Neuronal stem cell (in vitro differentiated cells): ENCODE measurements around the gene ACOT4.
"Not testable (repeated sequence)": the region's sequence is repeated elsewhere in the genome, so short reads cannot be mapped to it uniquely, and the experiment has no call there.

Experiments
- DNase-seq: peaks from one replicate; pipeline ENCODE4 v3.0.0-alpha.2; 2013; ENCODE audit warnings: low spot score
- H2AFZ ChIP-seq: one replicate; pipeline ENCODE4 v1.6.1; 2013; ENCODE audit warnings: mild to moderate bottlenecking, low read length, inconsistent platforms
- H2AK5ac ChIP-seq: 2 replicates; pipeline ENCODE4 v1.6.1; 2013; ENCODE audit warnings: low read depth, mild to moderate bottlenecking, inconsistent platforms, low read length, moderate library complexity, mixed read lengths
- H2BK120ac ChIP-seq: 2 replicates; pipeline ENCODE4 v1.6.1; 2013; ENCODE audit warnings: low read depth, mild to moderate bottlenecking, inconsistent platforms, low read length, moderate library complexity, mixed read lengths
- H2BK12ac ChIP-seq: one replicate; pipeline ENCODE4 v1.6.1; 2013; ENCODE audit warnings: low read length, inconsistent platforms
- H2BK15ac ChIP-seq: 2 replicates; pipeline ENCODE4 v1.6.1; 2013; ENCODE audit warnings: mild to moderate bottlenecking, low read length, inconsistent platforms, mixed read lengths
- H2BK5ac ChIP-seq: one replicate; pipeline ENCODE4 v1.6.1; 2013; ENCODE audit warnings: inconsistent platforms, mild to moderate bottlenecking, low read length, moderate library complexity
- H3K14ac ChIP-seq: one replicate; pipeline ENCODE4 v1.6.1; 2013; ENCODE audit warnings: low read length, inconsistent platforms
- H3K18ac ChIP-seq: 2 replicates; pipeline ENCODE4 v1.6.1; 2013; ENCODE audit warnings: low read length, inconsistent platforms
- H3K23ac ChIP-seq: 2 replicates; pipeline ENCODE4 v1.6.1; 2013; ENCODE audit warnings: low read depth, mild to moderate bottlenecking, mixed read lengths, low read length, inconsistent platforms; ENCODE audit not compliant: poor library complexity
- H3K27ac ChIP-seq: replicated peaks from 3 replicates; pipeline ENCODE4 v1.5.1; 2013; ENCODE audit warnings: low read length, inconsistent platforms
- H3K27me3 ChIP-seq, 3 experiments: 2 replicates each; pipeline ENCODE4 v1.6.1; 2013; ENCODE audit warnings: low read length in 3 of 3, mild to moderate bottlenecking in 2 of 3, inconsistent platforms in 1 of 3, low read depth in 1 of 3, mixed read lengths in 1 of 3, moderate library complexity in 1 of 3; ENCODE audit not compliant: control insufficient read depth in 3 of 3, insufficient read depth in 3 of 3
- H3K36me3 ChIP-seq, 2 donors: replicated peaks in 1 of 2; 2 replicates each; pipeline ENCODE4 v1.6.1; 2013; ENCODE audit warnings: low read length in 2 of 2; ENCODE audit not compliant: control insufficient read depth in 2 of 2, insufficient read depth in 2 of 2
- H3K4ac ChIP-seq: 2 replicates; pipeline ENCODE4 v1.6.1; 2013; ENCODE audit warnings: inconsistent platforms, mild to moderate bottlenecking, low read length, moderate library complexity
- H3K4me1 ChIP-seq, 2 donors: 1 replicate in 1 of 2; 2 replicates in 1 of 2; pipeline ENCODE4 v1.6.1; 2013; ENCODE audit warnings: low read length in 2 of 2, low read depth in 1 of 2; ENCODE audit not compliant: control insufficient read depth in 2 of 2, insufficient read depth in 1 of 2
- H3K4me2 ChIP-seq: one replicate; pipeline ENCODE4 v1.6.1; 2013; ENCODE audit warnings: mild to moderate bottlenecking, low read length, inconsistent platforms; ENCODE audit not compliant: insufficient read depth, poor library complexity, severe bottlenecking
- H3K4me3 ChIP-seq, 2 donors: 2 replicates each; pipeline ENCODE4 v1.5.1; 2013; ENCODE audit warnings: low read length in 2 of 2, mild to moderate bottlenecking in 2 of 2, inconsistent platforms in 1 of 2, moderate library complexity in 1 of 2
- H3K79me1 ChIP-seq: one replicate; pipeline ENCODE4 v1.6.1; 2013; ENCODE audit warnings: low read depth, mild to moderate bottlenecking, inconsistent platforms, low read length, moderate library complexity
- H3K9ac ChIP-seq: one replicate; pipeline ENCODE4 v1.6.1; 2013; ENCODE audit warnings: mild to moderate bottlenecking, low read depth, low read length, inconsistent platforms; ENCODE audit not compliant: poor library complexity
- H3K9me3 ChIP-seq, 2 donors: replicated peaks in 1 of 2; 2 replicates each; pipeline versions ENCODE3 to v1.6.1; 2013; ENCODE audit warnings: low read length in 2 of 2, mild to moderate bottlenecking in 2 of 2, inconsistent platforms in 1 of 2, low read depth in 1 of 2, mixed read lengths in 1 of 2, moderate library complexity in 1 of 2; ENCODE audit not compliant: control insufficient read depth in 2 of 2, insufficient read depth in 1 of 2
- H4K8ac ChIP-seq: one replicate; pipeline ENCODE4 v1.6.1; 2013; ENCODE audit warnings: low read depth, mild to moderate bottlenecking, inconsistent platforms, low read length, moderate library complexity
- H4K91ac ChIP-seq: one replicate; pipeline ENCODE4 v1.6.1; 2013; ENCODE audit warnings: low read length, low read depth, mild to moderate bottlenecking, inconsistent platforms; ENCODE audit not compliant: poor library complexity
- WGBS, 2 donors: extraction: QIAGEN DNeasy Blood & Tissue Kit; methylation state at CpG; one replicate each; pipeline ENCODE4 v1.1.7; 2013; ENCODE audit warnings: missing lambda C conversion rate in 2 of 2, mixed read lengths in 1 of 2; ENCODE audit not compliant: insufficient read length in 2 of 2, insufficient replicate concordance in 1 of 2; ENCODE audit errors: extremely low coverage in 2 of 2; 5-methylcytosine and 5-hydroxymethylcytosine counted together

Gene ACOT4

DNA sequence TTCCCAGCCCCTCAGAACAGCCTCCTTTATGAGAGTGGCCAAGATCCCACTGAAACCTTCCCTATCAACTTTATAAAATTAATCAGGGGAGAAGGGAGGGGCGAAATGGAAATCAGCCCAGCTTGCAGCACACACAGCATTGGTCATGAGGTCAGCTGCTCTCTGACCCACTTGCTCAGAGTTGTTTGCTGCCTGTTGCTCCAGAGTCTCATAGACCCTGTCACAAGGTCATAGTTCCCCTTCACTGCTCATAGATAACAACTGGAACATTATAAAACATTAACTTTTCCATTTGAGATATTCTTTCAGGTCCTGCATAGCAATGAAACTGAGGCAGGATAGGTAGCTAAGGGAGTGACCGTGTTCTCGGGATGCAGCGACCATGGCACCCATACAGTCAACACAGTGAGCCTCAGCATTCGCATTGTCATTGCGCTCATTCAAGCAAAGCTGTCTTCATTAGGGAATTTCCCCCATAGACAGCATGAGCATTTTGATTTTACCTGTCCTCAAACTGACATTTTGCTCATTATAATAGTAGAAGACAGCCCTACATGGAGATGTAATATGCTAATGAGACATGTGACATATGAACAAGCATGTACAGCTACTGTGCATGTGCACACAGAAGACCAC lies 41.7 kb upstream of the ACOT4 start:
- not testable (repeated sequence) for H3K4me1 ChIP-seq, H3K9me3 ChIP-seq, H2BK12ac ChIP-seq, H3K4me3 ChIP-seq, H2BK5ac ChIP-seq, H3K9ac ChIP-seq, H3K36me3 ChIP-seq, H3K4me2 ChIP-seq, H3K27me3 ChIP-seq, H2BK15ac ChIP-seq, H3K4ac ChIP-seq, H3K79me1 ChIP-seq, H3K27ac ChIP-seq, H3K14ac ChIP-seq, H4K8ac ChIP-seq, H3K23ac ChIP-seq, DNase-seq, H4K91ac ChIP-seq, H2AK5ac ChIP-seq, H2AFZ ChIP-seq, H2BK120ac ChIP-seq, H3K18ac ChIP-seq
- WGBS, 2 donors = no CpG with 5 or more reads among the region's 6 CpGs

DNA sequence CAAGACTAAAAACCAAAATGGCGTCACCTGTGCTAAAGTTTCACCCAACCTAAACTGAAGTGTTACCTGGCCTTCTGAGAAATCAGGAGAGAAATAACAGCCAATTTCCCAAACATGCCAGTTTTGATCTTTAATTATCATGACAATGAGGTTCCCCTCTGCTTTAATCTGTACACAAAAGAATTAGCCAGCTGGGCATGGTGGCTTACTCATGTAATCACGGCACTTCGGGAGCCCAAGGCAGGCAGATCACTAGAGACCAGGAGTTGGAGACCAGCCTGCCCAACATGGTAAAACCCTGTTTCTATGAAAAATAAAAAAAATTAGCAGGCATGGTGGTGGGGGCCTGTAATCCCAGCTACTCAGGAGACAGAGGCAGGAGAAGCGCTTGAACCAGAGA lies 37.8 kb upstream of the ACOT4 start:
- WGBS, 2 donors = no CpG with 5 or more reads among the region's 4 CpGs
- Histone ChIP-seq H2BK12ac (no peak overlapping the region), H3K9me3 (no peaks in the 10 kb centered on the region), H3K4me3 (no peak overlapping the region), H3K27ac (no peak overlapping the region), H3K4ac (no peak overlapping the region), H3K14ac (no peak overlapping the region), H2AFZ (no peak overlapping the region), H3K4me1 (peaks cover 0 to 2% of the 10 kb centered on the region in 2 donors), H3K79me1 (no peaks in the 10 kb centered on the region), H3K36me3 (no peaks in the 10 kb centered on the region), H2AK5ac (no peak overlapping the region), H3K18ac (no peak overlapping the region), H4K8ac (no peak overlapping the region), H3K23ac (no peak overlapping the region), H3K4me2 (no peak overlapping the region), H3K27me3 (no peaks in the 10 kb centered on the region), H4K91ac (no peak overlapping the region), H2BK120ac (no peak overlapping the region), H2BK5ac (no peak overlapping the region), H2BK15ac (no peak overlapping the region), H3K9ac (no peak overlapping the region)
- DNase-seq = no peak

DNA sequence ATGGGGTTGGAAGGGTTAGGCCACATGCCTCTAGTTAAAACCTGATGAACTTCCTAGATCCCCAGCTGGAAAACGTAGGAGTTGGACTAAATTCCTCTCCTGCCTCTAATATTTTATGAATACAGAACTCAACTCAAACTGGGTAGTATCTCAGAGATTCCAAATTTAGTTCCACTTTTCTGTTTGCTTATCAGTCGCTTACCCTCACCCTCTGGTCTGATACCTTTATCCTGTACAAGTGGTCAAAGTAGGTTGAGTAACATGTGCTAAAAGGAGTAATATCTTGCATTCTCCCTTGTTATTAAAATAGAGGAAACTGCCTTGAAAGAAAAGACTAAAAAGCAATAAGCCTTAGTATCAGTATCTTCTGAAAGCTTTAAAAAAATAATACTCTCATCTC lies 34.5 kb upstream of the ACOT4 start:
- H3K4me1 ChIP-seq, H3K14ac ChIP-seq, H3K23ac ChIP-seq, H2BK5ac ChIP-seq, H3K27me3 ChIP-seq, H3K36me3 ChIP-seq, H2BK120ac ChIP-seq, H2BK15ac ChIP-seq, H3K18ac ChIP-seq, H3K9me3 ChIP-seq, H3K4ac ChIP-seq, H2AK5ac ChIP-seq, H3K4me3 ChIP-seq, H3K9ac ChIP-seq, DNase-seq, H2AFZ ChIP-seq, H4K8ac ChIP-seq, H4K91ac ChIP-seq, H3K79me1 ChIP-seq, H3K4me2 ChIP-seq, H3K27ac ChIP-seq, H2BK12ac ChIP-seq: not testable (repeated sequence)
- no CpG with 5 or more reads among the region's 2 CpGs for WGBS, 2 donors

DNA sequence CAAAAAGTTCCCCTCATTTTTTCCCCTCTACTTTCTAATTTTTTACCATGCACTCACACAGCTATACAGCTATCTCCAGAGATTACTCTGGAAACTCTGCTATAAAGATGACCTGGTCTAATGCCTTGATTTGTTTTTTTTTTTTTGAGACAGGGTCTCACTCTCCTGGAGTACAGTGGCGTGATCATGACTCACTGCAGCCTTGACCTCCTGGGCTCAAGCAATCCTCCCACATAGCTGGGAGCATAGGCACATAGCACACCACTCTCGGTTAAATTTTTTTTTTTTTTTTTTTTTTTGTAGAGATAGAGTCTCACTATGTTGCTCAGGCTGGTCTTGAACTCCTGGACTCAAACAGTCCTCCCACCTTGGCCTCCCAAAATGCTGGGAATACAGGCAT lies 33.4 kb upstream of the ACOT4 start:
- not testable (repeated sequence) for H3K9ac ChIP-seq, H3K79me1 ChIP-seq, H3K18ac ChIP-seq, H3K4me1 ChIP-seq, H3K14ac ChIP-seq, H2BK15ac ChIP-seq, H3K9me3 ChIP-seq, H2BK120ac ChIP-seq, H3K27ac ChIP-seq, H4K91ac ChIP-seq, H3K27me3 ChIP-seq, H2AFZ ChIP-seq, DNase-seq, H3K4me2 ChIP-seq, H4K8ac ChIP-seq, H3K36me3 ChIP-seq, H3K23ac ChIP-seq, H3K4me3 ChIP-seq, H2BK12ac ChIP-seq, H2AK5ac ChIP-seq, H3K4ac ChIP-seq, H2BK5ac ChIP-seq
- no CpG with 5 or more reads among the region's 2 CpGs for WGBS, 2 donors
